Endothelial cell of umbilical vein (primary cell): ENCODE measurements around the gene TFAP2D. TPM values are rescaled to one million over a fixed set of nuclear protein-coding genes. Genes with fewer than 3 reads are reported as not detected.

ENCODE experiments used
- BruUV-seq: library from RNA; stranded (reverse); fragments of 400-500 nt; replicated peaks from 2 replicates; lab custom pipeline; 2021; lab: Mats Ljungman, UMichigan
- CTCF ChIA-PET: fragments of 300-600, 350-600 bp; sonication (Branson Sonifier 250); formaldehyde crosslinking; loops from one replicate; lab custom pipeline; 2021; ENCODE audit warnings: antibody characterized with exemption, inconsistent platforms; lab: Charles Lee
- POLR2A ChIA-PET: fragments of 300-600, 350-600 bp; sonication (Branson Sonifier 250); formaldehyde crosslinking; loops from one replicate; lab custom pipeline; 2021; ENCODE audit warnings: antibody characterized with exemption, inconsistent platforms; lab: Charles Lee
- DNase-seq: peaks from one replicate; pipeline ENCODE4 v3.0.0-alpha.2; 2011; ENCODE audit warnings: low read depth, low spot score
- FAIRE-seq: peaks from 2 replicates; lab custom pipeline; 2011; peaks lifted over from hg19 to GRCh38; lab: Jason Lieb, UNC
- H2AFZ ChIP-seq: 2 replicates; pipeline ENCODE4 v1.6.0; 2012; ENCODE audit warnings: low read depth, low read length, control low read depth, inconsistent platforms
- H3K27ac ChIP-seq: 2 replicates; pipeline ENCODE4 v1.5.1; 2011; ENCODE audit warnings: low read depth, mild to moderate bottlenecking, control low read depth, low read length, moderate library complexity; ENCODE audit not compliant: insufficient read depth
- H3K27me3 ChIP-seq, 2 experiments: 2 replicates each; pipeline versions ENCODE4 v1.6.0 to v1.6.1; 2011; ENCODE audit warnings: low read length in 2 of 2, mixed read lengths in 1 of 2; ENCODE audit not compliant: control insufficient read depth in 2 of 2, insufficient read depth in 2 of 2
- H3K36me3 ChIP-seq, 2 experiments: 2 replicates in 1 of 2; 3 replicates in 1 of 2; pipeline ENCODE4 v1.5.1; 2011; ENCODE audit warnings: low read length in 2 of 2, mild to moderate bottlenecking in 1 of 2, moderate library complexity in 1 of 2; ENCODE audit not compliant: control insufficient read depth in 2 of 2, insufficient read depth in 2 of 2; ENCODE audit errors: extremely low read depth in 1 of 2
- H3K4me1 ChIP-seq: 3 replicates; pipeline ENCODE4 v1.5.1; 2011; ENCODE audit warnings: mild to moderate bottlenecking, low read length; ENCODE audit not compliant: control insufficient read depth, insufficient read depth; ENCODE audit errors: extremely low read depth
- H3K4me2 ChIP-seq: 2 replicates; pipeline ENCODE4 v1.6.1; 2011; ENCODE audit warnings: low read length, control low read depth, mixed read lengths; ENCODE audit not compliant: insufficient read depth
- H3K4me3 ChIP-seq, 3 experiments: fragments of 200-600 bp in 1 of 3; sonication (generic), shearing (Covaris generic) in 1 of 3; replicated peaks in 1 of 3; 2 replicates each; pipeline ENCODE4 v1.5.1; 2011 to 2016; ENCODE audit warnings: control low read depth in 3 of 3, low read length in 3 of 3, mild to moderate bottlenecking in 2 of 3, inconsistent platforms in 1 of 3, low read depth in 1 of 3, moderate library complexity in 1 of 3; ENCODE audit not compliant: insufficient read depth in 1 of 3
- H3K79me2 ChIP-seq: 2 replicates; pipeline ENCODE4 v1.6.0; 2012; ENCODE audit warnings: low read length, inconsistent platforms; ENCODE audit not compliant: control insufficient read depth, insufficient read depth
- H3K9ac ChIP-seq: replicated peaks from 2 replicates; pipeline ENCODE3; 2011; ENCODE audit warnings: low read length, control low read depth; ENCODE audit not compliant: insufficient read depth; ENCODE audit errors: extremely low read depth
- H3K9me1 ChIP-seq: replicated peaks from 3 replicates; pipeline ENCODE4 v1.6.0; 2011; ENCODE audit warnings: mild to moderate bottlenecking, low read length; ENCODE audit not compliant: control insufficient read depth, insufficient read depth; ENCODE audit errors: extremely low read depth
- H3K9me3 ChIP-seq: replicated peaks from 2 replicates; pipeline ENCODE4 v1.5.1; 2012; ENCODE audit warnings: low read length, inconsistent platforms; ENCODE audit not compliant: control insufficient read depth, insufficient read depth
- H4K20me1 ChIP-seq: replicated peaks from 2 replicates; pipeline ENCODE3; 2011; ENCODE audit warnings: mild to moderate bottlenecking, low read length; ENCODE audit not compliant: control insufficient read depth, insufficient read depth; ENCODE audit errors: extremely low read depth
- EZH2 ChIP-seq: IDR thresholded peaks from 2 replicates; pipeline ENCODE4 v1.6.1; 2012; ENCODE audit warnings: borderline replicate concordance, low read depth, mild to moderate bottlenecking, moderate library complexity, low read length, inconsistent platforms; ENCODE audit not compliant: severe bottlenecking
- FOS ChIP-seq: IDR thresholded peaks from 2 replicates; pipeline ENCODE4 v1.6.1; 2011; ENCODE audit warnings: mild to moderate bottlenecking, low read length, moderate library complexity, borderline replicate concordance; ENCODE audit not compliant: insufficient read depth
- GATA2 ChIP-seq: IDR thresholded peaks from 2 replicates; pipeline ENCODE4 v1.7.0; 2011; ENCODE audit warnings: low read depth, mild to moderate bottlenecking, moderate library complexity, mixed read lengths, low read length; ENCODE audit not compliant: insufficient read length, insufficient read depth
- JUN ChIP-seq: IDR thresholded peaks from 2 replicates; pipeline ENCODE4 v1.6.1; 2011; ENCODE audit warnings: borderline replicate concordance, low read depth; ENCODE audit not compliant: insufficient read length, insufficient read depth
- MYC ChIP-seq: IDR thresholded peaks from one replicate; pipeline ENCODE4 v1.6.1; 2011; ENCODE audit warnings: mild to moderate bottlenecking, low read depth, low read length
- POLR2A ChIP-seq: IDR thresholded peaks from 2 replicates; pipeline ENCODE4 v1.6.1; 2012; ENCODE audit warnings: low read depth, mild to moderate bottlenecking, control low read depth, low read length
- POLR2AphosphoS5 ChIP-seq: IDR thresholded peaks from 2 replicates; pipeline ENCODE4 v1.6.1; 2012; ENCODE audit warnings: low read depth, mild to moderate bottlenecking, control low read depth, low read length, moderate library complexity; ENCODE audit not compliant: insufficient read depth
- dilution Hi-C: fragments of 300-500 bp; cut with MboI; formaldehyde crosslinking; loops from one replicate; pipeline ENCODE4 v1.15.0; 2019; ENCODE audit warnings: low sequenced_read_pairs; ENCODE audit not compliant: extremely low pct_ligation_motif_present
- intact Hi-C: fragments of 100-400 bp; cut with micrococcal nuclease; formaldehyde crosslinking; loops from one replicate; pipeline ENCODE4 v1.10.0; 2022
- polyA plus RNA-seq, 4 experiments: library from polyadenylated mRNA; depleted of rRNA in 3 of 4; stranded (reverse) in 3 of 4; unstranded in 1 of 4; fragments of >200 nt; gene quantifications; 2 replicates each; pipeline versions ENCODE4 v1.2.1 to v1.2.3, GENCODE V29; 2011 to 2012; ENCODE audit warnings: missing spikeins in 1 of 4
- total RNA-seq: library from RNA; stranded (reverse); gene quantifications from 2 replicates; pipeline ENCODE4 v1.2.3, GENCODE V29; 2021
- TF ChIP-seq, protein P1 (sequence below), 2 donors: IDR thresholded peaks; 1 replicate in 1 of 2; 2 replicates in 1 of 2; pipeline ENCODE4 v1.5.1; 2011; ENCODE audit warnings: low read length in 2 of 2, mild to moderate bottlenecking in 2 of 2, moderate library complexity in 2 of 2, control low read depth in 1 of 2, inconsistent platforms in 1 of 2, low read depth in 1 of 2; ENCODE audit not compliant: insufficient read depth in 1 of 2; ENCODE audit errors: extremely low read depth in 1 of 2
- TF ChIP-seq, protein P2 (sequence below): IDR thresholded peaks from 2 replicates; pipeline ENCODE4 v1.6.1; 2011; ENCODE audit not compliant: insufficient read depth, insufficient read length

The TFAP2D gene
- total and polyA plus RNA-seq, 2 donors (not counting 3 experiments of a cell fraction or from before 2014, with no cell fraction given), result not detected

DNA sequence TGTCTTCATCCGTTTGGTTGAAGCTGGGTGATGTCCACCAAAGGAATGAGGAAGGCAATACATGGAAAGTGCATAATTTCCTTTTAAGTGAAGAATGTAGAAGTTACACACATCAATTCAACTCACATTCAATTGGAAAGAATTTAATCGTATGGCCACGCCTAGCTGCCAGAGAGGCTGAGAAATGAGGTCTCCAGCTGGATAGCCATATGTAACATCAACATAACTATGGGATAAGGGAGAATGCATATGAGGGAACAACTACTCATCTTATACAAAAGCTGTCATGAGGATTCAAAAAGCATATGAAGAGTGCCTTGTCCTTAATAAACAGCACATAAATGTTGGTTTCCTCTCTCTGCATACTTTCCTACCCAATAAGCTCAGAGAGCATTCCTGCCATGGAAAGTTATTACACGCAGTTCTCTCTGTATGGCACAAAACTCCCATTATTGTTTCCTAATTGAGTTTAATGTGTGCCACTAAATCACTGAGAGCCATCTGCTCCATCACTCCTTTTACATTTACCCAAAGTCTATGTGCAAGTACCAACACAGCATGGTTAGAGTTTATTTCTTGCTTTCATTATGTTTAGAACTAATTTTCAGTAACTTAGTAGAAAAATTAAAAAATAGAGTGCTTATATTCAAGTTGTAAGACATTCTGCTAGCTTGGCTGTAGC, 21.4 kb upstream of the TFAP2D start:
- no peak for FAIRE-seq
- TF ChIP-seq, protein P1, sequence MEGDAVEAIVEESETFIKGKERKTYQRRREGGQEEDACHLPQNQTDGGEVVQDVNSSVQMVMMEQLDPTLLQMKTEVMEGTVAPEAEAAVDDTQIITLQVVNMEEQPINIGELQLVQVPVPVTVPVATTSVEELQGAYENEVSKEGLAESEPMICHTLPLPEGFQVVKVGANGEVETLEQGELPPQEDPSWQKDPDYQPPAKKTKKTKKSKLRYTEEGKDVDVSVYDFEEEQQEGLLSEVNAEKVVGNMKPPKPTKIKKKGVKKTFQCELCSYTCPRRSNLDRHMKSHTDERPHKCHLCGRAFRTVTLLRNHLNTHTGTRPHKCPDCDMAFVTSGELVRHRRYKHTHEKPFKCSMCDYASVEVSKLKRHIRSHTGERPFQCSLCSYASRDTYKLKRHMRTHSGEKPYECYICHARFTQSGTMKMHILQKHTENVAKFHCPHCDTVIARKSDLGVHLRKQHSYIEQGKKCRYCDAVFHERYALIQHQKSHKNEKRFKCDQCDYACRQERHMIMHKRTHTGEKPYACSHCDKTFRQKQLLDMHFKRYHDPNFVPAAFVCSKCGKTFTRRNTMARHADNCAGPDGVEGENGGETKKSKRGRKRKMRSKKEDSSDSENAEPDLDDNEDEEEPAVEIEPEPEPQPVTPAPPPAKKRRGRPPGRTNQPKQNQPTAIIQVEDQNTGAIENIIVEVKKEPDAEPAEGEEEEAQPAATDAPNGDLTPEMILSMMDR (IDR thresholded peaks at IDR 0.05; ENCODE audit: extremely low read depth in 1 of 2, insufficient read depth in 1 of 2, low read depth in 1 of 2, low read length in 2 of 2), result no peak
- TF ChIP-seq EZH2, result no peak
- TF ChIP-seq MYC, result no peak
- no peak for TF ChIP-seq JUN
- no peak for TF ChIP-seq GATA2
- TF ChIP-seq, protein P2, sequence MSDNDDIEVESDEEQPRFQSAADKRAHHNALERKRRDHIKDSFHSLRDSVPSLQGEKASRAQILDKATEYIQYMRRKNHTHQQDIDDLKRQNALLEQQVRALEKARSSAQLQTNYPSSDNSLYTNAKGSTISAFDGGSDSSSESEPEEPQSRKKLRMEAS, result no peak
- TF ChIP-seq POLR2A, result no peak
- no peak for TF ChIP-seq POLR2AphosphoS5
- no peak for TF ChIP-seq FOS
- Histone ChIP-seq H3K4me3 (no peak overlapping the region), H4K20me1 (no peaks in the 10 kb centered on the region), H3K4me2 (no peak overlapping the region), H3K27ac (no peak overlapping the region), H3K4me1 (no peaks in the 10 kb centered on the region), H3K27me3 (no peaks in the 10 kb centered on the region), H3K9me1 (no peaks in the 10 kb centered on the region), H3K79me2 (no peaks in the 10 kb centered on the region), H3K36me3 (no peaks in the 10 kb centered on the region), H3K9ac (no peak overlapping the region), H3K9me3 (no peaks in the 10 kb centered on the region), H2AFZ (no peak overlapping the region)
- POLR2A ChIA-PET, result no interaction called here
- intact Hi-C loops, result no loop called here
- BruUV-seq, result no TSS peak
- dilution Hi-C loops, result no loop called here
- CTCF ChIA-PET, result interaction anchor here (1.4 kb wide), 1 partner anchor 13 kb away, joined by 4 read pairs; no protein-coding TSS in a partner anchor
- no peak for DNase-seq
